Transverse colon (tissue), 4 donors: ENCODE measurements around the gene PLAC1. TPM values are rescaled to one million over a fixed set of nuclear protein-coding genes. Genes with fewer than 3 reads are reported as not detected.

Experiments
- DNase-seq: peaks from one replicate; pipeline ENCODE4 v3.0.0-alpha.2; 2019
- H3K27ac ChIP-seq, 4 donors: fragments of 200-600 bp; sonication (generic); 2 replicates each; pipeline ENCODE4 v1.5.1; 2016 to 2018; ENCODE audit warnings: inconsistent platforms in 4 of 4
- H3K27me3 ChIP-seq: fragments of 200-600 bp; sonication (generic); 2 replicates; pipeline ENCODE4 v1.5.1; 2017; ENCODE audit warnings: inconsistent platforms
- H3K36me3 ChIP-seq, 4 donors: fragments of 200-600 bp; sonication (generic); 2 replicates each; pipeline ENCODE4 v1.5.1; 2017 to 2019; ENCODE audit warnings: inconsistent platforms in 4 of 4
- H3K4me1 ChIP-seq, 4 donors: fragments of 200-600 bp; sonication (generic); 2 replicates each; pipeline ENCODE4 v1.5.1; 2017 to 2020; ENCODE audit warnings: inconsistent platforms in 4 of 4
- H3K4me3 ChIP-seq, 4 donors: fragments of 200-600 bp; sonication (generic); 1 replicate in 1 of 4; 2 replicates in 3 of 4; pipeline versions ENCODE4 v1.5.1 to v1.6.1; 2017 to 2019; ENCODE audit warnings: inconsistent platforms in 4 of 4
- H3K9me3 ChIP-seq, 2 donors: fragments of 200-600 bp; sonication (generic); 2 replicates each; pipeline ENCODE4 v1.5.1; 2017 to 2019; ENCODE audit warnings: inconsistent platforms in 2 of 2
- EP300 ChIP-seq: sonication (generic); formaldehyde crosslinking; IDR thresholded peaks from one replicate; pipeline ENCODE4 v1.6.1; 2017; ENCODE audit warnings: antibody characterized with exemption, low read depth
- POLR2A ChIP-seq: fragments of 450-650 bp; IDR thresholded peaks from one replicate; pipeline ENCODE4 v1.6.1; 2016; ENCODE audit warnings: antibody characterized with exemption, mild to moderate bottlenecking, moderate library complexity
- POLR2AphosphoS5 ChIP-seq, 3 donors: sonication (generic); formaldehyde crosslinking; IDR thresholded peaks; one replicate each; pipeline ENCODE4 v1.6.1; 2016; ENCODE audit warnings: antibody characterized with exemption in 3 of 3
- WGBS, 2 donors: methylation state at CpG; one replicate each; pipeline ENCODE4 v1.1.5; 2018; ENCODE audit warnings: low coverage in 1 of 2; 5-methylcytosine and 5-hydroxymethylcytosine counted together
- in situ Hi-C, 4 donors: fragments of 200-750 bp; cut with MboI; loops; one replicate each; pipeline versions ENCODE4 v1.15.0 to v1.15.1; 2017; ENCODE audit warnings: low sequenced_read_pairs in 3 of 4, low pct_ligation_motif_present in 1 of 4, low pct_unique_long_range_greater_than_20kb in 1 of 4
- intact Hi-C: fragments of 100-400 bp; cut with DNase I; formaldehyde crosslinking; loops from one replicate; pipeline ENCODE4 v1.15.1; 2023; ENCODE audit warnings: low total_unique reads
- small RNA-seq, 4 donors: library from RNA; depleted of rRNA; stranded (forward); fragments of <200 nt; gene quantifications; one replicate each; pipeline ENCODE3, GENCODE V24; 2016
- total RNA-seq, 4 donors: library from RNA; depleted of rRNA; stranded (reverse); fragments of >200 nt; gene quantifications; one replicate each; pipeline ENCODE4 v1.1.0, GENCODE V29; 2016
- TF ChIP-seq, protein P1 (sequence below), 5 experiments: fragments of 200-600 bp in 3 of 5; fragments of 450-650 bp in 2 of 5; sonication (generic) in 3 of 5; IDR thresholded peaks; 1 replicate in 2 of 5; 2 replicates in 3 of 5; pipeline ENCODE4 v1.5.1; 2016 to 2017; ENCODE audit warnings: antibody characterized with exemption in 5 of 5, inconsistent platforms in 3 of 5, mild to moderate bottlenecking in 2 of 5, moderate library complexity in 1 of 5

PLAC1 gene
- total RNA-seq, 4 donors from 2014 or later, result 0.79 TPM; not detected in 3

DNA sequence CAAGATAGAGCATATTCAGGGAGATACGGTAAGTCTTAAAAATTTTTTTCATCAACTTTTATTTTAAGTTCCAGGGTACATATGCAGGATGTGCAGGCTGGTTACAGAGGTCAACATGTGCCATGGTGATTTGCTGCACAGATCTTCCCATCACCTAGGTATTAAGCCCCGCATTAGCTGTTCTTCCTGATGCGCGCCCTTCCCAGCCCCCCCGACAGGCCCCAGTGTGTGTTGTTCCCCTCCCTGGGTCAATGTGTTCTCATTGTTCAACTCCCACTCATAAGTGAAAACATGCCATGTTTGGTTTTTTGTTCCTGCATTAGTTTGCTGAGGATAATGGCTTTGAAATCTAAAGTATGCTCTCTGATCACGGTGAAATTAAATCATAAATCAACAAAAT lies 134.1 kb downstream of the PLAC1 start:
- Histone ChIP-seq H3K27ac (no peak overlapping the region), H3K4me3 (no peak overlapping the region), H3K36me3 (no peaks in the 10 kb centered on the region), H3K9me3 (no peaks in the 10 kb centered on the region), H3K4me1 (no peaks in the 10 kb centered on the region), H3K27me3 (no peaks in the 10 kb centered on the region)
- TF ChIP-seq POLR2A, result no peak
- TF ChIP-seq EP300, result no peak
- TF ChIP-seq, protein P1, sequence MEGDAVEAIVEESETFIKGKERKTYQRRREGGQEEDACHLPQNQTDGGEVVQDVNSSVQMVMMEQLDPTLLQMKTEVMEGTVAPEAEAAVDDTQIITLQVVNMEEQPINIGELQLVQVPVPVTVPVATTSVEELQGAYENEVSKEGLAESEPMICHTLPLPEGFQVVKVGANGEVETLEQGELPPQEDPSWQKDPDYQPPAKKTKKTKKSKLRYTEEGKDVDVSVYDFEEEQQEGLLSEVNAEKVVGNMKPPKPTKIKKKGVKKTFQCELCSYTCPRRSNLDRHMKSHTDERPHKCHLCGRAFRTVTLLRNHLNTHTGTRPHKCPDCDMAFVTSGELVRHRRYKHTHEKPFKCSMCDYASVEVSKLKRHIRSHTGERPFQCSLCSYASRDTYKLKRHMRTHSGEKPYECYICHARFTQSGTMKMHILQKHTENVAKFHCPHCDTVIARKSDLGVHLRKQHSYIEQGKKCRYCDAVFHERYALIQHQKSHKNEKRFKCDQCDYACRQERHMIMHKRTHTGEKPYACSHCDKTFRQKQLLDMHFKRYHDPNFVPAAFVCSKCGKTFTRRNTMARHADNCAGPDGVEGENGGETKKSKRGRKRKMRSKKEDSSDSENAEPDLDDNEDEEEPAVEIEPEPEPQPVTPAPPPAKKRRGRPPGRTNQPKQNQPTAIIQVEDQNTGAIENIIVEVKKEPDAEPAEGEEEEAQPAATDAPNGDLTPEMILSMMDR (IDR thresholded peaks at IDR 0.05), result no peak
- TF ChIP-seq POLR2AphosphoS5 (IDR thresholded peaks at IDR 0.05), result no peak
- intact Hi-C loops, result no loop called here
- no peak for DNase-seq
- WGBS, 2 donors, result 96% methylated on average over 2 to 6 of the region's 6 CpGs
- in situ Hi-C loops, result loop anchor here in 2 of 4 donors (25.0 kb wide), 1 partner anchor 238 kb away; no protein-coding TSS in a partner anchor

DNA sequence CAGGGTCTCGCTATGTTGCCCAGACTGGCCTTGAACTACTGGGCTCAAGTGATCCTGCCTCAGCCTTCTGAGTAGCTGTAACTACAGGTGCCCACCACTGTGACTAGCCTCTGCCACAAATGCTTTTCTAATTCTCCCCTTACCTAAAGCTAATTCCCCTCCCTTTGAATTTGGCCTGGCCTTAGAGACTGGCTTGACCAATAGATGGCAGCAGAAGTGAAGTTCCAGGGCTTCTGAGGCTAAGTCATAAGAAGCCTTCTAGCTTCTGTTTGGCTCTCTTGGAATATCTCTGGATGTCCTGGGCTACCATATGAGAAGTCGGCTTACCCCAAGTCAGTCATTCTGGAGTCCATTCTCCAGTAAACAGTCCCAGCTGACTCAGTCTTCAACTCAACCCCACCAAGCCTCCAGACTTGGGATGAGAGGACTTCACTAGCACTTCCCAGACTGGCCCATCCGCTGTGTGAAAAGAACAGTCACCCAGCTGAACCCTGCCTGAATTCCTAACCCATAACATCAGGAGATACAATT lies 137.3 kb downstream of the PLAC1 start:
- Histone ChIP-seq H3K4me1 (no peaks in the 10 kb centered on the region), H3K27ac (no peak overlapping the region), H3K36me3 (no peaks in the 10 kb centered on the region), H3K27me3 (no peaks in the 10 kb centered on the region), H3K4me3 (no peak overlapping the region), H3K9me3 (no peaks in the 10 kb centered on the region)
- 76% methylated on average over 3 of the region's 3 CpGs; no CpG with 5 or more reads in 1 of the 2 donors for WGBS, 2 donors
- peak; percentile 23 for DNase-seq
- TF ChIP-seq, protein P1 (IDR thresholded peaks at IDR 0.05), result peak; percentile 24 to 37 (median 32)
- TF ChIP-seq POLR2A (no peak), POLR2AphosphoS5 (IDR thresholded peaks at IDR 0.05) (no peak)
- intact Hi-C loops, result no loop called here
- in situ Hi-C loops, result loop anchor here in 2 of 4 donors (25.0 kb wide), 1 partner anchor 241 kb away; no protein-coding TSS in a partner anchor

Small RNAs within 50 kb of the gene (small RNA-seq; reads per million reads assigned to genes)
- 0 reads per million in 4 donors for gene AC004383.1
- gene MIR450A1, result 0 reads per million in 4 donors
- gene MIR450A2, result 0 reads per million in 4 donors
- gene MIR450B, result 0.24 to 1.4 (median 0.54) reads per million in 4 donors
- gene MIR503, result 0 to 2.9 (median 1.1) reads per million in 4 donors
- gene MIR542, result 0.48 to 11.4 (median 8.2) reads per million in 4 donors

Other genes with a start within 250 kb of the PLAC1 start
- 10 to 100 TPM; 10.1 to 16.1 (median 11.9) TPM for gene HPRT1, start 198.3 kb downstream of the PLAC1 start, total RNA-seq
- 10 to 100 TPM in 3 of 4 donors, 1 to 10 TPM in 1; 3.4 to 23.3 (median 14.4) TPM for gene PABIR2, start 138.7 kb upstream of the PLAC1 start, total RNA-seq